Subcutaneous adipose tissue (tissue), 4 donors: ENCODE measurements around the gene SIGLEC1. TPM values are rescaled to one million over a fixed set of nuclear protein-coding genes. Genes with fewer than 3 reads are reported as not detected.

Source experiments
- CTCF ChIP-seq: fragments of 450-650 bp; IDR thresholded peaks from one replicate; pipeline ENCODE4 v1.5.1; 2016; ENCODE audit warnings: low read depth, mild to moderate bottlenecking, control low read depth, antibody characterized with exemption, moderate library complexity
- total RNA-seq, 4 donors: library from RNA; depleted of rRNA; stranded (reverse); fragments of >200 nt; gene quantifications; one replicate each; pipeline ENCODE4 v1.1.0, GENCODE V29; 2016

SIGLEC1 gene
- total RNA-seq, 4 donors from 2014 or later = 33.2 to 47.8 (median 37.5) TPM

- TF ChIP-seq CTCF = no peak
These were observed 26.0 kb upstream of the SIGLEC1 start for GRCh38 chr20:3738111-3739053.

- no peak for TF ChIP-seq CTCF
These were observed 23.4 kb upstream of the SIGLEC1 start for GRCh38 chr20:3735768-3736167.

GRCh38 chr20:3734111-3734843, 21.9 kb upstream of the SIGLEC1 start:
- no peak for TF ChIP-seq CTCF

GRCh38 chr20:3733119-3733995, 21.0 kb upstream of the SIGLEC1 start:
- no peak for TF ChIP-seq CTCF

GRCh38 chr20:3732327-3733118, 20.1 kb upstream of the SIGLEC1 start, which contains the start of gene HSPA12B:
Gene HSPA12B, plus strand, starts transcription at chr20:3732685. Its CDS starts 5,990 bp downstream, at chr20:3738675.
- TF ChIP-seq CTCF = no peak

GRCh38 chr20:3731944-3732326, 19.5 kb upstream of the SIGLEC1 start:
- TF ChIP-seq CTCF = no peak
